ENCODE results near the gene IFNGR2. TPM values are rescaled to one million over a fixed set of nuclear protein-coding genes. Genes with fewer than 3 reads are reported as not detected.

The IFNGR2 gene
- total and polyA plus RNA-seq, 2 donors (not counting 3 experiments of a cell fraction or from before 2014, with no cell fraction given): 44.2 to 46.1 TPM

GRCh38 chr21:33433001-33433400 lies 29.8 kb downstream of the IFNGR2 start:
- DNase-seq (ENCODE audit: low read depth, low spot score) (no peak), FAIRE-seq (no peak)
- Histone ChIP-seq H3K27me3 (ENCODE audit: control insufficient read depth in 2 of 2, insufficient read depth in 2 of 2, low read length in 2 of 2) (no peaks in the 10 kb centered on the region), H4K20me1 (replicated peaks; ENCODE audit: control insufficient read depth, extremely low read depth, insufficient read depth, low read length) (no peaks in the 10 kb centered on the region), H3K27ac (ENCODE audit: insufficient read depth, low read depth, low read length) (no peak overlapping the region), H3K9ac (replicated peaks; ENCODE audit: extremely low read depth, insufficient read depth, low read length) (no peak overlapping the region), H3K36me3 (ENCODE audit: control insufficient read depth in 2 of 2, extremely low read depth in 1 of 2, insufficient read depth in 2 of 2, low read length in 2 of 2) (peaks cover 13 to 39% of the 10 kb centered on the region in 2 experiments), H3K4me1 (ENCODE audit: control insufficient read depth, extremely low read depth, insufficient read depth, low read length) (peaks cover 24% of the 10 kb centered on the region), H3K4me2 (ENCODE audit: insufficient read depth, low read length) (no peak overlapping the region), H3K4me3 (replicated peaks in 1 of 3; ENCODE audit: insufficient read depth in 1 of 3, low read depth in 1 of 3, low read length in 3 of 3) (no peak overlapping the region), H3K9me3 (replicated peaks; ENCODE audit: control insufficient read depth, insufficient read depth, low read length) (no peaks in the 10 kb centered on the region), H3K9me1 (replicated peaks; ENCODE audit: control insufficient read depth, extremely low read depth, insufficient read depth, low read length) (no peaks in the 10 kb centered on the region), H2AFZ (ENCODE audit: low read depth, low read length) (no peak overlapping the region), H3K79me2 (ENCODE audit: control insufficient read depth, insufficient read depth, low read length) (no peaks in the 10 kb centered on the region)
- intact Hi-C loops (cut with micrococcal nuclease) (no loop called here), dilution Hi-C loops (cut with MboI; ENCODE audit: extremely low pct_ligation_motif_present, low sequenced_read_pairs) (no loop called here)
- BruUV-seq (replicated peaks): no TSS peak
- CTCF ChIA-PET: no interaction called here
- POLR2A ChIA-PET: no interaction called here
- TF ChIP-seq POLR2A (IDR thresholded peaks at IDR 0.05; ENCODE audit: low read depth, low read length): no peak
- TF ChIP-seq POLR2AphosphoS5 (IDR thresholded peaks at IDR 0.05; ENCODE audit: insufficient read depth, low read depth, low read length): no peak
- no peak for TF ChIP-seq GATA2 (IDR thresholded peaks at IDR 0.05; ENCODE audit: insufficient read depth, insufficient read length, low read depth, low read length)
- TF ChIP-seq MYC (IDR thresholded peaks at IDR 0.05; ENCODE audit: low read depth, low read length): no peak
- TF ChIP-seq FOS (IDR thresholded peaks at IDR 0.05; ENCODE audit: borderline replicate concordance, insufficient read depth, low read length): no peak
- TF ChIP-seq JUN (IDR thresholded peaks at IDR 0.05; ENCODE audit: borderline replicate concordance, insufficient read depth, insufficient read length, low read depth): no peak
- no peak for TF ChIP-seq CTCF (IDR thresholded peaks at IDR 0.05; ENCODE audit: extremely low read depth in 1 of 2, insufficient read depth in 1 of 2, low read depth in 1 of 2, low read length in 2 of 2)
- TF ChIP-seq MAX (IDR thresholded peaks at IDR 0.05; ENCODE audit: insufficient read depth, insufficient read length): no peak
- TF ChIP-seq EZH2 (IDR thresholded peaks at IDR 0.05; ENCODE audit: borderline replicate concordance, low read depth, low read length, severe bottlenecking): no peak

Data from endothelial cell of umbilical vein (primary cell).